GM19035 (cell line): ENCODE data around the gene PRKAG2.

ENCODE experiments used
- ATAC-seq: cut with Tn5 transposase; IDR thresholded peaks from one replicate; pipeline ENCODE4 v1.9.1; 2021; ENCODE audit not compliant: unreplicated experiment

PRKAG2 gene

DNA sequence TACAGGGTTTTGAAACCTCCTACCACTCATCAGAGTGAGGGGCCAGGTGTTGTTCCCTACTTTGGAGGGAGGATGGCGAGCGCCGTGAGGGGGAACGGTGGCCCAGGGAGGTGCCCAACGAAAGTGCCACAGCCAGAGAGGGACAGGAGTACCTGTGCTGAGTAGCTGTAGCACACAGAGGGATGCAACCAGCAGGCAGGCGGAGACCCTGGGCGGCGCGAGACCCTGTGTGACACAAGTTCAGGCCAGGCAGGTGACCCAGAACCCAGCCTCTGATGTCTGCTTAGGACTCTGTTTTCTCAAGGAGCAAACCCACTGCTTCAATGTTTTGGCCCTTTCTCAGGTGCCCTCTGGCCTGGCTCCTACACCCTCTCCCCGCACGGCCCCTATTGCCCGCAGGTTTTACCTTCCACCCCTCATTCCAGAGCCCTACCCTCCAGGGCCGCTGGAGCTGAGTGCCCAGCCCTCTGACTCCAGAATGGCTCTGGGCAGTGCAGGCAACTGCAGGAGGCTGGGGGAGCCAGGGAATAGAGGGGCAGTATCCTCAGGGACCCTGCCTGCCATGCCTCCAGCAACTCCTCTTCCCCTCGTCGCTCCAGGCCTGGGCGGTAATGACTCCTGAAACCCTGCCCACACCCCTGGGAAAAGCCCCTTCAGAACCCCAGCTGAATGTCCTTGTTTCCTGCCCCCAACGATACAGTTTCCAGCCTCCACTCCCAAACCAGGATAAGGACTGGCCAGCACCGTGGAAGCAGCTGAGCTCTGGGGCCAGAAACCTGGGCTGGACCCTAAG is 193.1 kb downstream of the PRKAG2 start:
- no peak for ATAC-seq

DNA sequence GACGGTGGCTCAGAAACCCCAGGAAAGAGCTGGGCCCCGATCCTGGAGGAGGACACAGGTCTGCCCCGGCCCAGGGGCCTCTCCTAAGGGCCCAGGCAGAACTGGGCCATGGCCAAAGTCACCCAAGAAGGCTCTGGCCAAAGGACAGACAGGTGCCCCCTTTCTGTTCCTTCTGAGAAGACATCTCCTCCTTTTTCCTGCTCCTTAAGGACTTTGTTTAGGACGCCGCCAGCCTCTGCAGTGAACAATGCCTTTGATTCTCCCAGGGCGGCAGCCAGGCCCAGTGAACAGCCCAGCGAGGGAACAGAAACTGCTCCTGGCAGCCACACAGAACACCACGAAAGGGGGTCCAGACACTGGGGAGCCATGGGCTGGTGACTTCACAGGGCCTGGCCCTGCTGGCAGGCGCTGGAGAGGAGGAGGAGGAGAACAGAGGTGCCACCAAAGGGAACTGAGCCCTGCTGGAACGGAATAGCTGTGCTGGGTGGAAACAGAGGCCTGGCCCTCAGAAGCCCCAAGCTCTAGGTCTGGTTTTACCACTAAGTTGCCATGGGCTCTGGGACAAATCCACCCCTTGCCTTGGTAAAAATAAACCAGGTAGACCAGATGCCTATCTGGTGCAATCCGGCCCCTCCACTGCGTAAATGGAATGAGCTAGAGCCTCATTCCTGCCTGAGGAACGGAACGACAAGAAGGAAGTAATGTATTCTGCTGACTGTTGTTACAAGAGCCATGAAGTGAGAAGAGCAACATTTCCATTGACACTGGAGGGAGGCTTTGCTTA is 193.9 kb downstream of the PRKAG2 start:
- ATAC-seq, result no peak

DNA sequence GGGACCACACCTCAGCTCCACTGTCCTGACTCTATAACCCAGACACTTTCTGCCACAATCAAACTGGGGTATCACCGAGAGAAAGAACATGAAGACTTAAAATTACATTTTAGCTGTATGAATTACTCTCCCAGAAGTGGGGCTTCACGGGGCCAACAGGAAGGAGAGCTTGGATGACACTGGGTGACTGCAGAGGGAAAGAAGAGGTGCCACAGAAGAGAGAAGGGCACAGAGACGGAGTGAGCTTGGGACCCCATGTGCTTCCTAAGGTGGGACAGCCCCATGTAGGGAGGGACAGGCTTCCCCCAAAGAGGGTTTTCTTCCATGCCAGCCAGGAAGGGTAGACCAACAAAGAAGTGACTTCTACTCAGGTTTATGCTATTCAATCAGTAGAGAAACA is 195.2 kb downstream of the PRKAG2 start:
- ATAC-seq, result no peak

DNA sequence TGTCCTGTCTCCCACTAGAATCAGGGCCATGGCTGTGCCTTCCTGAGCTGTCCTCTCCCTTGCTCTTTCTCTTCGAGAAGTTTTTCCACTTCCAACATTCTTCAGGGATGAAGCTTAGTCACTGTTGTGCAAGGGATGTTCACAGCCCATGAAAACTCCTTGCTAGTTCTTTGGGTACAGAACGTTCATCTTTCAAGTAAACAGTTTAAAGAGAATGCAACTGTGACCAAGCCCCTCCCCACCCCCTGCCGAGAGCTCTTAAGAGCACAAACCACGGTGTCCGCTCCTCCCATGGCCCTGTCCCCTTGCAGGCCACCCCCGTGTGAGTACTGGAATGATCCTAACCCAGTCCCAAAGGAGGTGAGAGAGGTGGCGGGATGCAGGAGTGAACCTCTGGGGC is 196.1 kb downstream of the PRKAG2 start:
- no peak for ATAC-seq

DNA sequence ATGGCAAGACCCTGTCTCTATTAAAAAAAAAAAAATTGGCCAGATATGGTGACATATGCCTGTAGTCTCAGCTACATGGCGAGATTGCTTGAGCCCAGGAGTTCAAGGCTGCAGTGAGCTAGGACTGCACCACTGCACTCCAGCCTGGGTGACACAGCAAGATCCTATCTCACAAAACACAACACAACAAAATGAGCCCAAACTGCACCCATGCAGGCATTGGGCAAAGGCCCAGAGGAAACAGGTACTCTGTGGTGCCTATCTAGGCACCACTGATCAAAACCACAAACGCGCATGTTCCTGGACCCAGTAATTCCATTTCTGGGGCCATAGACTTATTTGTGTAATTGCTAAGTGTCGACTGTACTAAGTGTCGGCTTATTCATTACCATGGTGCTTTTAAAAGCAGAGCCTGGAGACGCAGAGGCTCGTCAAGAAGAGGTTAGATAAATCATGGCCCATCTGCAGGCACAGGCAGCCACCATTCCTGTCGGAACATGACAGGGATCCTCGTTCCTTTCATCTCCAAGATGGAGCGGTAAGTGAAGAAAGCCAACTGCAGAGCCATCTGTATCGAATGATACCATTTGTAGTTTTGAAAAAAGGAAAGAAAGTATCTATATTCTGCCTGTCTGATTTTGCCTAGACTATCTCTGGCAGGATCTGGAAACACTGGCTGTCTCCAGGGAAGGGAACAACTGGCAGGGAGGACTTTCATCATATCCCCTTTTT is 196.9 kb downstream of the PRKAG2 start:
- no peak for ATAC-seq

DNA sequence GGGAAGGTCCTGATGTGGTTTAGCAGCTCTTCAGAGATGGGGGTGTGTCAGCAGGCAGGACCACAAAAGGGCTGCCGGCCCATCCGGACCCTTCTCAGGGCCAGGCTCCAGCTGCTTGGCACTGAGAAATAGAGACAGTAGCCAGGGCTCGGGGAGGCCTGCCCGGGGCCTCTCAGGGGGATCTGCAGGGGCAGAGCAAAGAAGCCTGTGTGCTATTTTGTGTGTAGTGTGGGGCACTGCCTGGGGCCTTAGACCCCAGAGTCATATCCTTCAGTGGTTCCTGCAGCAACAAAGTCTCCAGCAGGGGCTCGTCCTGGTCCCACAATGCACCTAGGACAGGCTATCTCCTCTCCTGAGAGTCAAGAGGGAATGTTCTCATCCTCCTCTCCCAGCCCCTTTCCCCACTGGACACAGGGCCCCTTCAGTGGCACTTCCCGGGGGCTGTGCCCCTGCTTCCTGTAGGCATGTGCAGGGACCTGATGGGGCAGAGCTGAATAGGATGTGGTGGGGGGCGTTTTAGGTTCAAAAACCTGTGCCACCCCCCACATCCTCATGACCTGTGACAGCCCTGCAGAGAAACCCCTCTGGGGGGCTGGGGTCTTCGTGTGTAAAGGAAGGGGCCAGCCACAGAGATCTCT is 197.7 kb downstream of the PRKAG2 start:
- ATAC-seq, result no peak

DNA sequence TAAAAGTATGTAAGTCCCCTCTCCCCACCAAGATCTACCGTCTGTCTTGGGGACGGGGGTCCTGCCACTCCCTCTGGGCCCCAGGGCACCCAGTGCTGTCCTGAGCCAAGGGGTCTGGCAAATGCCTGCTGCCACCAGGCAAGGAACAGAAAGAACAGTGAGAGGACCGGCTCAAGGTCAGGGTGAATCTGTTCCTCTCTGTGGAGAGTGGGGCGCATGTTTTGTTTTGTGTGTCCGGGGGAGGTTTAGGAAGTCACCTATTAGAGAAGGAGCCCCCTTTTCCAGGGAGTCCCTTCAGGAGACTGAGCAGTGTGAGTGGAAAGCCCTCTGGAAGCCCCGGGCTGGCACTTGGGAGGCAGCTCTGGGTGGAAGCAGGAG is 198.7 kb downstream of the PRKAG2 start:
- ATAC-seq, result no peak

DNA sequence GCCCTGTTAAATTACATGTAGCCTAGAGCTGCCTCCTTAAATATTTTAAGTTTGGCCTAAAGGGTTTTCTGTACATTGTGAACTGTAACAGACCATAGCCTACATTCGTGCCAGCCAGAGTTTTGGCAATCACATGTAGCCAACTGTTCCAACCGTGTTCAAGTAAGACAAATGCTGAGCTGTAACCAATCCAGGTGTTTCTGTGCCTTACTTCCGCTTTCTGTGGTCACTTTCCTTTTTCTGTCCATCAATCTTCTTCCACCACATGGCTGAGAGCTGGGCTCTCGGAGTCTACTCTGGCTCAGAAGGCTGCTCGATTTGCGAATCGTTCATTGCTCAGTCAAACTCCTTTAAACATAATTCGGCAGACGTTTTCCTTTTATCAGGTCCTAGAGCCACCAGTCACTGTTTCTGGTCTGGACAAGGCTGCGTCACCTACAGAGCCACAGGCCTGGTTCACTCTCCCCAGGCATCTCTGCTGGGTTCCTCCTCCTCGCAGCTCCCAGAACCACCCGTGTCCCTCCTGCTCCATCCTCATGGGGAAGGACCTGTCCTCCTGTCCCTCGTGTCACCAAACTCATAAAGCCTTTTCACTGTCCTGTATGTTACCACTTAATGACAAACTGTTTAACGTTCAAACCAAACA is 199.2 kb downstream of the PRKAG2 start:
- no peak for ATAC-seq

DNA sequence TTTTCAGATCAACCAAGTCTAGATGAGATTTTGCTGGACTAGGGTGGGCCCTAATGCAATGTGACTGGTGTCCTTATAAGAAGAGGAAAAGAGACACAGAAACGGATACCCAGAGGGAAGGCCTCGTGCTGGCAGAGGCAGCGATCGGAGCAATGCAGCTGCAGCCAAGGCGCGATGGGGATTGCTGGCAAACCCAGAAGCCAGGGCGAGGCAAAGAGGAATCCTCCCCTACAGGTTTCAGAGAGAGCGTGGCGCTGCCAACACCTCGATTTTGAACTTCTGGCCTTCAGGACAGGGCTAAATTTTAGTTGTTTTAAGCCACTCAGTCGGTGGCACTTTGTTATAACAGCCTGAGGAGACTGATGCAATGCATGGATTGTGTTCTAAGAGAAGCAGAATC is 200.2 kb downstream of the PRKAG2 start:
- no peak for ATAC-seq

DNA sequence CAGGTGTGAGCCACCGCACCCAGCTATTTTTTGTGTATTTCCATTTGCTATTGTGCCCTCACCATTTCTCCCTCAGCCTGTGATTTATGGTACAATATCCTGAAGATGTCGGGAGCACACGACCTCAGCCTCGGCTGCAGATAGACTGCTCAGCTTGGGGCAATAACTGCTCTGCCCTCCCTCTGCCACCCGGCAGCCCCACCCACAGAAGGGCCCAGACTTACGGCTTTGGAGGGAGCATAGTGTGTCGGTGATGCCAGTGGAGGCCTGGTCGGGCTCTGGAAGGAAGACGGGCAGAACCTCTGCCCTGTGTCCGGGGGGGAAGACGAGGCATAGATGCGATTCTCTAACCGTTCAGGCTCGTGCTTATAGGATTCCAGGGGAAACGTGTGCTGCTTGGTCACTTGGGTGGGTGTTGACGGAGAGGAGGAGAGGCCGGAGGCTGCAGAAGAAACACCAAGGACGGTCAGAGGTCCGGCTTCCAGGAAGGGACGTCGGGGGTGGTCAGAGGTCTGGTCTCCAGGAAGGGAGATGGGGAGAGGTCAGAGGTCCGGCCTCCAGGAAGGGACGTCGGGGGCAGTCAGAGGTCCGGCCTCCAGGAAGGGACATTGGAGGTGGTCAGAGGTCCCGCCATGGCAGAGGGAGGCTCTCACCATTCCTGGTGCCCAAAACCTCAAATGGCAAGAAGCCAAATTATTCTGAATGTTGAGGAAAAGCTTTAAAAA is 201.6 kb downstream of the PRKAG2 start:
- ATAC-seq, result no peak

DNA sequence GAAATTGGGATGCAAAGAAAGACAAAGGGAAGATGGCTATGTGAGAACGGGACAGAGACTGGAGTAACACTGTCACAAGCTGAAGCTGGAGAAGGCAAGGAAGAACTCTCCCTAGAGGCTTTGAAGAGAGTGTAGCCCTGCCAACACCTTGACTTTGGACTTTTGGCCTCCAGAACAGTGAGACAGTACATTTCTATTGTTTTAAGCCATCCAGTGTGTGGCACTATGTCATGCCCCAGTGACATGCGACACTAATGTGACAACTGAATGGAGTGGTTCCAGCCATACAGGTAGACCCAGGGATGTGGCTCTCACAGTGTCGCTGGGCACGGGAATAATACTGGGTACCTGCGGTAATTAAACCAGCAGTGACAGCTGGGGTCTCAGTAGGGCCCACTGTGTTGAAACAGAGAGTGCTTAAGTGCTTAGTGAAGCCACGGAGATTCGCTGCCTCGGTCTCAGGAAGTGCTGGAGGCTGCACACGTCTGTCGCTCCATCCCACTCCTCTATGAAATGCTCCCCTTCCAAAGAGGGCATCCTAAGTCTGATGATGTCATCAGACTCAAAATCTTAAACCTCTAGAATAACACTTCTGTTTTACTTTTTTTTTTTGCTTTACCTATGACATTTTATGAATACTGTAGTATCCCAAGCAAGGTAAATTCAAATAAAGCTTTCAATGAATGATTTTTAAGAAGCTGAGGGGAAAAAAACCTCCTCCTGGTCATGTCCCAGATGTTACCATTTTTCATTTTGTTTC is 202.6 kb downstream of the PRKAG2 start:
- ATAC-seq, result no peak

DNA sequence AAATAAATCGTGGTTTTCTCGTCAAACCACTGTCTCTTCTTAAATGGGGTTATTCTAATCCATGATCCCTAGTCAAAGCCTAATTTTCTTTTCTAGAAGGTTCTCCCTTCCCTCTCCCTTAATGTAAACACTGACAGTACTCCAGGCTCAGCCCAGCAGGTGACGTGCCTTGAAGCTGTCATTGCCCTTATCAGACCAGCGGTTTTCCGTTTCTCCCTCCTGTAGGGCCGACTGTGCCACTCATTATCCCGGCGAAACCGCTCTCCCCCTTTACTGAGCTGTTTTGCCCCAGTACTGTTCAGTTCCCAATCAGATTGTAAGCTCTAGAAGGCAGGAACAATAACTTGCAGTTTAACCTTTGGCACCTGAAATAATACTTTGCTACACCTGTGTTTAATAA is 203.7 kb downstream of the PRKAG2 start:
- no peak for ATAC-seq

DNA sequence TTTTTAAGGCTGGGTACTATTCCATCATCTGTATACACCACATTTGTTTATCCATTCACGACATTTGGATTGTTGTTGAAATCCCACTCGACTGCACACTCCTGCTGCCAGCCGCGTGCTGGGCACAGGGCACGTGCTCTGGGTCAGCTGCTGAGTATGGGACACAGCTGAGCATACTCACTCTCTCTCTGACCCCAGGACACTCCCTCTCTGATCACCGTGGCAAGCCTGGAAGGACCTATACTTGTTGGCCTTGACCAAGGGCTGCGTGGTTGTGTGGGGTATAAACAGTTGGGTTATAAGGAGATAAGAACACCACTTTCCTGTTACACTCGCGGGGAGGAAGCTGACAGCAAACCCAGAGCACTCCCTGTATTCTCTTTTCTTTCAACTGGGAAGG is 204.2 kb downstream of the PRKAG2 start:
- ATAC-seq, result no peak

DNA sequence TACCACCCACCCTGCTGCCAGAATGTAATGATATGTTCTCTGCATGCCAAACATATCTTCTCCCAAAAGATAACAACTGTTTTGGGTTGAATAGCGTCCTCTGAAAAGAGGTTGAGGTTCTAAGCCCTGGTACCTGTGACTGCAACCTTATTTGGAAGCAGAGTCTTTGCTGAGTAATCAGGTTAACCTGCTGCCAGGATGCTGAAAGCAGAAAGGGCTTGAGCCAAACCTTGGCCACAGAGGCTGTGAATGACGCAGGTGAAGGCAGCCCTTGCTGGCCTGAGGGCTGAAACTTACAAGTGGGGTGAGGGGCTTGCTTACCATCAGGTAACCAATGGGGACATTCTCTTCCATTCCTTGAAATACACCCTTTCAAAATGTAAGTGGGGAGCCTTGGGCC is 205.4 kb downstream of the PRKAG2 start:
- no peak for ATAC-seq

DNA sequence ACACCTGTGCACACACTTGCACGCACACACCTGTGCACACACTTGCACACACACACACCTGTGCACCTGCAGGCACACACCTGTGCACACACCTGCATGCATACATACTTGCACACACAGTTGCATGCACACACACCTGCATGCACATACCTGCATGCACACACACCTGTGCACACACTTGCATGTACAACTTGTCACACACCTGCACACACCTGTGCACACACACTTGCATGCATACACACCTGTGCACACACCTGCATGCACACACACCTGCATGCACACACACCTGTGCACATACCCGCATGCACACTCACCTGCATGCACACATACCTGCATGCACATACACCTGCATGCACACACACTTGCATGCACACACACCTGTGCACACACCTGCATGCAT is 207.2 kb downstream of the PRKAG2 start:
- no peak for ATAC-seq

DNA sequence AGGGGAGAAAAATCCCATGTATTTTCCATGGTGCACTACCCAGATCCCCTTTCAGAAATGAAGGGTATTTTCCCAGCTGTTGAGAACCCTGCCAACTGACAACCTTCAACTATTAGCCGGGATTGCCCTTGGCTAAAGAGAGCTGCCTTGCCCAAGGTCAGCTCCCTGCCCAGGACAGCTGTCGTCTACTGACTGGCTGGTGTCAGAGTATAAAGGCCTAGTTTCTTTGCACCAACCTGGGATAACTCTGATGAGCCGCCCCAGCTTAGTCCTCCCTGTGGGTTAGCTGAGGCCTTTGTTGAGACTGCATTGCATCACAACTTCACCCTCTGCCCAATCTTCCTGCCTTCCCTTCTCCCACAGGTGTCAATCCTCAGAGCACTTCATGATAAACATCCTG is 210.0 kb downstream of the PRKAG2 start:
- ATAC-seq, result no peak

DNA sequence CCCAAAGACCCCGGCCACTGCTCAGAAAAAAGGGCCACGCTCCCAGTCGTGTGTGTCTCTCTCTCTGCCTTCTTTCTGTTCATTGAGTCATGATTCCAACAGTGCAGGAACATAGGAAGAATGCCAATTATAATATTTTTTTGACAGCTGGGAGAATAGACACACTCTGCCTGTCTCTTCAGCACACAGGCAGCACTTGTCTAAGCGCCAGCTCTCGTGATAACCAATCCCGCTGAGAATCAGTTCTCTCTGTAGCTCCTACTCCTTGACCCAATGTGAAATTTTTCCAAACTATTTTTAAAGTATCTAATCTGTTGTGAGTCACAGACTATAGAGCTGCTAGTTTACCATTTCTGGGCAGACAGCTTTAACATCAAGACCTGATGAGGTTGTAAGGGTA is 211.5 kb downstream of the PRKAG2 start:
- no peak for ATAC-seq

DNA sequence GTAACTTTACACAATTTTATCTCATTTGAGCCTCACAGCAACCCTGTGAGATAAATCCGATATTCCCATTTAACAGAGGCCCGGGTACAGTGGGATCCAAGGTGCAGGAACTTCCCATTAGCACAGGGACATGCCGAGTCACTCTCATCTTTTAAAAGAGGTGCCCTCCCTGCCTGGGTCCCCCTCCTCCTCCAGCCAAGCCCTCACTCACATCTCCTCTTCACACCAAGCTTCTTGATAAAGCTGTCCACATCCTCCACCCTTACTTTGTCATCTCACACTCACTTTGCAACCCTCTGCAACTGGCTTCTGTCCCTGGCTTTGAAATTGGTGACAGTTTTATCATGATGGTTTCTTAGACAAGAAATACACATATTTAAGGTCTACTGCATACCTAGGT is 212.6 kb downstream of the PRKAG2 start:
- no peak for ATAC-seq

DNA sequence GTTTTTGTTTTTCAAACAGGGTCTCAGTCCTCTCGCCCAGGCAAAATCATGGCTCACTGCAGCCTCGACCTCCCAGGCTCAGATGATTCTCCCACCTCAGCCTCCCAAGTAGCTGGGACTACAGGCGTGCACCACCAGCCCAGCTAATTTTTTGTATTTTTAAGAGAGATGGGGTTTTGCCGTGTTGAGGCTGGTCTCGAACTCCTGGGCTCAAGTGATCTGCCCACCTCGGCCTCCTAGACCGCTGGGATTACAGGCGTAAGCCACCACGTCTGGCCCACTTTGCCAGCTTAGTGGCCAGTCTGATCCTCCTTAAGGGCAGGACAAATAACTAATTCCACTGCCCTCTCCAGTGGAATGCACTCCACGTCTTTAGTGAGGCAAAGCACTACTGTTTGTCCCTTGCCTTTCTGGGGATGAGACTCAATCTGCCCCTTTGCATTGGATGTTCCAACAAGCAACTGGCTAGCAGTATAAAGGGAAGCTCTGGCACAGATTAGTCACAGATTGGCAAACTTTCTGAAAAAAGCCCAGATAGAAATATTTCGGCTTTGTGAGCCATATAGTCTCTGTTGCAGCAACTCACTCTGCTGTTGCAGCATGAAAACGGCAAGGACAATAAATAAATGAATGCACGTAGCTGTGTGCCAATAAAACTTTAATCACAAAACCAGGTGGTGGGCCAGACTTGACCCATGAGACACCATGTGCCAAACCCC is 213.4 kb downstream of the PRKAG2 start:
- ATAC-seq, result no peak
